ENCODE data around the gene ZNF532.

GRCh38 chr18:58848685-58849084, 16.0 kb upstream of the ZNF532 start:
- no peak for TF ChIP-seq CTCF (IDR thresholded peaks at IDR 0.05)
- TF ChIP-seq ZFX (IDR thresholded peaks at IDR 0.05; ENCODE audit: borderline replicate concordance), result no peak
